IMR-90 (cell line): ENCODE measurements around the gene GTPBP4. TPM values are rescaled to one million over a fixed set of nuclear protein-coding genes. Genes with fewer than 3 reads are reported as not detected.

Experiments
- ATAC-seq: fragments of 200-7000 bp; cut with Tn5 transposase; 2 replicates; pipeline ENCODE4 v1.9.1; 2020; ENCODE audit warnings: low read depth, mild to moderate bottlenecking, moderate library complexity
- BruUV-seq: library from RNA; stranded (reverse); fragments of 400-500 nt; replicated peaks from 2 replicates; lab custom pipeline; 2021; lab: Mats Ljungman, UMichigan
- CTCF ChIA-PET: fragments of 300-600 bp; formaldehyde crosslinking; extraction: SDS; loops from one replicate; lab custom pipeline; 2021; ENCODE audit warnings: antibody characterized with exemption; lab: Yijun Ruan, JAX
- POLR2A ChIA-PET: fragments of 300-600 bp; sonication (Branson Sonifier 250); formaldehyde crosslinking; loops from one replicate; lab custom pipeline; 2022; ENCODE audit warnings: antibody characterized with exemption; ENCODE audit not compliant: unreplicated experiment; lab: Charles Lee
- DNase-seq: peaks from one replicate; pipeline ENCODE4 v3.0.0; 2013
- H2AFZ ChIP-seq: replicated peaks from 2 replicates; pipeline ENCODE3; 2013; ENCODE audit warnings: low read length, mild to moderate bottlenecking; ENCODE audit not compliant: poor library complexity
- H2AK5ac ChIP-seq: 2 replicates; pipeline ENCODE4 v1.6.1; 2013; ENCODE audit warnings: low read depth, low read length, inconsistent platforms
- H2AK9ac ChIP-seq: replicated peaks from 2 replicates; pipeline ENCODE3; 2013; ENCODE audit warnings: mild to moderate bottlenecking, low read depth, low read length, moderate library complexity; ENCODE audit not compliant: poor library complexity
- H2BK120ac ChIP-seq: 2 replicates; pipeline ENCODE4 v1.6.1; 2013; ENCODE audit warnings: low read depth, low read length, inconsistent platforms
- H2BK15ac ChIP-seq: 3 replicates; pipeline ENCODE4 v1.6.1; 2013; ENCODE audit warnings: low read depth, low read length, inconsistent platforms
- H2BK20ac ChIP-seq: 2 replicates; pipeline ENCODE4 v1.6.1; 2013; ENCODE audit warnings: low read depth, mild to moderate bottlenecking, inconsistent platforms, low read length, moderate library complexity
- H2BK5ac ChIP-seq: 2 replicates; pipeline ENCODE4 v1.6.1; 2013; ENCODE audit warnings: mild to moderate bottlenecking, low read depth, low read length, inconsistent platforms; ENCODE audit not compliant: poor library complexity, severe bottlenecking
- H3K14ac ChIP-seq: replicated peaks from 2 replicates; pipeline ENCODE4 v1.6.1; 2013; ENCODE audit warnings: low read depth, low read length, inconsistent platforms
- H3K18ac ChIP-seq: 2 replicates; pipeline ENCODE4 v1.6.1; 2013; ENCODE audit warnings: low read depth, low read length, control low read depth
- H3K23ac ChIP-seq: 2 replicates; pipeline ENCODE4 v1.6.1; 2013; ENCODE audit warnings: low read depth, low read length, inconsistent platforms
- H3K27ac ChIP-seq: 2 replicates; pipeline ENCODE4 v1.5.1; 2013; ENCODE audit warnings: mild to moderate bottlenecking, control low read depth, low read length; ENCODE audit not compliant: insufficient read depth
- H3K27me3 ChIP-seq: 2 replicates; pipeline ENCODE4 v1.6.1; 2013; ENCODE audit warnings: low read length; ENCODE audit not compliant: control insufficient read depth, insufficient read depth
- H3K36me3 ChIP-seq: 2 replicates; pipeline ENCODE4 v1.6.1; 2013; ENCODE audit warnings: low read length, mixed read lengths; ENCODE audit not compliant: control insufficient read depth, insufficient read depth
- H3K4ac ChIP-seq: 2 replicates; pipeline ENCODE4 v1.6.1; 2013; ENCODE audit warnings: low read depth, low read length, inconsistent platforms
- H3K4me1 ChIP-seq: 2 replicates; pipeline ENCODE4 v1.6.1; 2013; ENCODE audit warnings: low read length, mixed read lengths; ENCODE audit not compliant: control insufficient read depth, insufficient read depth
- H3K4me2 ChIP-seq: 2 replicates; pipeline ENCODE4 v1.6.1; 2013; ENCODE audit warnings: low read depth, mild to moderate bottlenecking, control low read depth, low read length, moderate library complexity
- H3K4me3 ChIP-seq: 2 replicates; pipeline ENCODE4 v1.5.1; 2013; ENCODE audit warnings: low read depth, mild to moderate bottlenecking, control low read depth, low read length, moderate library complexity; ENCODE audit not compliant: insufficient read depth
- H3K56ac ChIP-seq: 2 replicates; pipeline ENCODE4 v1.6.1; 2013; ENCODE audit warnings: low read length, inconsistent platforms; ENCODE audit not compliant: insufficient read depth; ENCODE audit errors: extremely low read depth
- H3K79me1 ChIP-seq, 2 experiments: 2 replicates each; pipeline ENCODE4 v1.6.1; 2013; ENCODE audit warnings: low read length in 2 of 2, inconsistent platforms in 1 of 2, low read depth in 1 of 2
- H3K9ac ChIP-seq: 2 replicates; pipeline ENCODE4 v1.6.1; 2013; ENCODE audit warnings: low read depth, low read length, control low read depth
- H3K9me1 ChIP-seq: 2 replicates; pipeline ENCODE4 v1.6.1; 2013; ENCODE audit warnings: low read length, inconsistent platforms; ENCODE audit not compliant: insufficient read depth
- H3K9me3 ChIP-seq: 2 replicates; pipeline ENCODE4 v1.6.1; 2013; ENCODE audit warnings: low read length; ENCODE audit not compliant: control insufficient read depth, insufficient read depth
- H4K20me1 ChIP-seq: 2 replicates; pipeline ENCODE4 v1.6.1; 2013; ENCODE audit warnings: low read length, inconsistent platforms; ENCODE audit not compliant: insufficient read depth
- H4K5ac ChIP-seq: 2 replicates; pipeline ENCODE4 v1.6.1; 2013; ENCODE audit warnings: mild to moderate bottlenecking, low read depth, low read length, control low read depth
- H4K8ac ChIP-seq, 2 experiments: 2 replicates each; pipeline ENCODE4 v1.6.1; 2013; ENCODE audit warnings: low read depth in 2 of 2, low read length in 2 of 2, control low read depth in 1 of 2, inconsistent platforms in 1 of 2
- H4K91ac ChIP-seq: 2 replicates; pipeline ENCODE4 v1.6.1; 2013; ENCODE audit warnings: low read depth, low read length, inconsistent platforms; ENCODE audit not compliant: insufficient read depth
- BHLHE40 ChIP-seq: fragments of 150-350 bp; IDR thresholded peaks from 2 replicates; pipeline ENCODE4 v1.6.1; 2016; ENCODE audit warnings: mild to moderate bottlenecking, low read depth, low read length
- CEBPB ChIP-seq: IDR thresholded peaks from 2 replicates; pipeline ENCODE4 v1.6.1; 2012; ENCODE audit warnings: low read depth, low read length, improper control_type of control experiment
- CHD1 ChIP-seq: IDR thresholded peaks from 2 replicates; pipeline ENCODE4 v1.6.1; 2012; ENCODE audit warnings: low read depth, low read length, improper control_type of control experiment
- CTCF ChIP-seq: conservative IDR thresholded peaks from 2 replicates; pipeline ENCODE4 v1.5.1; 2012; ENCODE audit warnings: mild to moderate bottlenecking, low read depth, low read length, improper control_type of control experiment
- FOS ChIP-seq: fragments of 150-350 bp; IDR thresholded peaks from 2 replicates; pipeline ENCODE4 v1.6.1; 2016; ENCODE audit warnings: low read depth, low read length
- MAFK ChIP-seq: IDR thresholded peaks from 2 replicates; pipeline ENCODE4 v1.6.1; 2012; ENCODE audit warnings: low read depth, low read length, improper control_type of control experiment
- MAZ ChIP-seq: IDR thresholded peaks from 2 replicates; pipeline ENCODE4 v1.6.1; 2012; ENCODE audit warnings: low read depth, mild to moderate bottlenecking, low read length, improper control_type of control experiment, moderate library complexity, borderline replicate concordance
- MXI1 ChIP-seq: IDR thresholded peaks from 2 replicates; pipeline ENCODE4 v1.6.1; 2012; ENCODE audit warnings: low read depth, mild to moderate bottlenecking, low read length, moderate library complexity, borderline replicate concordance
- NFE2L2 ChIP-seq: fragments of 150-350 bp; IDR thresholded peaks from 2 replicates; pipeline ENCODE4 v1.6.1; 2016; ENCODE audit warnings: low read depth, mild to moderate bottlenecking, low read length
- POLR2A ChIP-seq: IDR thresholded peaks from 2 replicates; pipeline ENCODE4 v1.6.1; 2012; ENCODE audit warnings: mild to moderate bottlenecking, low read depth, low read length
- RAD21 ChIP-seq: IDR thresholded peaks from 2 replicates; pipeline ENCODE4 v1.6.1; 2012; ENCODE audit warnings: low read length, improper control_type of control experiment
- RCOR1 ChIP-seq: IDR thresholded peaks from 2 replicates; pipeline ENCODE4 v1.6.1; 2012; ENCODE audit warnings: mild to moderate bottlenecking, low read length, improper control_type of control experiment; ENCODE audit not compliant: insufficient replicate concordance
- RFX5 ChIP-seq: IDR thresholded peaks from 2 replicates; pipeline ENCODE4 v1.8.0; 2012; ENCODE audit warnings: low read depth, mild to moderate bottlenecking, low read length, moderate library complexity
- SMC3 ChIP-seq: fragments of 150-350 bp; IDR thresholded peaks from 2 replicates; pipeline ENCODE4 v1.6.1; 2016; ENCODE audit warnings: low read depth, mild to moderate bottlenecking, antibody characterized with exemption, low read length, moderate library complexity
- USF2 ChIP-seq: fragments of 150-350 bp; IDR thresholded peaks from 2 replicates; pipeline ENCODE4 v1.6.1; 2017; ENCODE audit warnings: mild to moderate bottlenecking, antibody characterized with exemption, low read length, low read depth
- WGBS, 2 experiments: methylation state at CpG; one replicate each; pipeline versions ENCODE4 v1.1.5 to v1.1.7; 2013; ENCODE audit warnings: missing lambda C conversion rate in 2 of 2; ENCODE audit not compliant: insufficient read length in 1 of 2; ENCODE audit errors: extremely low coverage in 2 of 2; 5-methylcytosine and 5-hydroxymethylcytosine counted together
- dilution Hi-C: fragments of 300-500 bp; cut with HindIII; formaldehyde crosslinking; loops from one replicate; pipeline ENCODE4 v1.14.3; 2018; ENCODE audit warnings: low sequenced_read_pairs; ENCODE audit not compliant: unreplicated experiment
- in situ Hi-C: fragments of 300-500 bp; cut with MboI; formaldehyde crosslinking; loops from 3 replicates; pipeline ENCODE4 v1.14.3; 2019; ENCODE audit warnings: low sequenced_read_pairs, inconsistent platforms, mixed read lengths
- intact Hi-C: fragments of 100-400 bp; cut with micrococcal nuclease; formaldehyde crosslinking; loops from 2 replicates; pipeline ENCODE4 v1.10.0; 2022
- polyA plus RNA-seq, 3 experiments: library from polyadenylated mRNA; depleted of rRNA; stranded (reverse); fragments of >200 nt; gene quantifications; 2 replicates each; pipeline ENCODE4 v1.2.3, GENCODE V29; 2012; ENCODE audit warnings: low replicate concordance in 1 of 3
- total RNA-seq: library from RNA; depleted of rRNA; stranded (reverse); fragments of >200 nt; gene quantifications from 2 replicates; pipeline ENCODE4 v1.2.3, GENCODE V29; 2012
- TF ChIP-seq, protein P1 (sequence below): fragments of 150-350 bp; IDR thresholded peaks from 2 replicates; pipeline ENCODE4 v1.6.1; 2016; ENCODE audit warnings: low read depth, mild to moderate bottlenecking, low read length, moderate library complexity, borderline replicate concordance

Gene GTPBP4
- total and polyA plus RNA-seq, 2 of the 4 experiments (the other 2 are of a cell fraction): 46.2 to 48.6 TPM

DNA sequence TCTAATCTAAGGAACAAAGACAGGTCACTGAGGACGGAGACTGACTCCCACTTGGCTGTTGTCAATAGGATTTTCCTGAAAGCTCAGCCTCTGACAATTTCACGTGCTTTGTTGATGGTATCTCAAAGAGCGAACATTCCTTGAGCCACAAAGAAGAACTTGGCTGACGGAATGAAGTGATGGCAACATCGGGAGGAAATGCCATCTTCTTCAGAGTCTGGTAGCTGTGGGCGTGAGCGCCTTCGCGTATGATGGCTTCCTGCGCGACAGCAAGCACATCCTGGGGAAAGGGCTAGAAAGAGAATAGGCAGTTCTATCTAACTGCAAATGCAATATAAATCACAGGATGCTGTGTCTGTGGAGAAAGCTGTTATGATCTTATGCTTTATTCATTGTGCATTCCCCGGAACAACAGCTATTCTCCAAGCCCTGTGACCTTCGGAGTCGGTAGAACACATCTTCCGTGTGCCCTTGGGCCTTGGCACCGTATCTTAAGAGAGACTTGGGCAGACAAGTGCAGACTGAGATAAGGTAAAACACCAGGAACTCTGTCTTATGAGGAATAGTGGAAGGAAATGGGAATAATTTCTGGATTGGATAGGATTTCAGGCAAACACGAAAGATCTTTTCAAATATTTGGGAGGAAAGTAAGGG is 19.6 kb upstream of the GTPBP4 start:
- no peak for DNase-seq
- peaks cover 2% of the 10 kb centered on the region; the same call in 1 of the 2 replicates for H3K27me3 ChIP-seq
- TF ChIP-seq MAZ (no peak), SMC3 (no peak), RFX5 (no peak), MAFK (no peak), BHLHE40 (no peak), CEBPB (no peak), MXI1 (no peak), NFE2L2 (no peak), USF2 (no peak), CTCF (no peak), CHD1 (no peak), RCOR1 (no peak), POLR2A (no peak), FOS (no peak), RAD21 (no peak)
- TF ChIP-seq, protein P1, sequence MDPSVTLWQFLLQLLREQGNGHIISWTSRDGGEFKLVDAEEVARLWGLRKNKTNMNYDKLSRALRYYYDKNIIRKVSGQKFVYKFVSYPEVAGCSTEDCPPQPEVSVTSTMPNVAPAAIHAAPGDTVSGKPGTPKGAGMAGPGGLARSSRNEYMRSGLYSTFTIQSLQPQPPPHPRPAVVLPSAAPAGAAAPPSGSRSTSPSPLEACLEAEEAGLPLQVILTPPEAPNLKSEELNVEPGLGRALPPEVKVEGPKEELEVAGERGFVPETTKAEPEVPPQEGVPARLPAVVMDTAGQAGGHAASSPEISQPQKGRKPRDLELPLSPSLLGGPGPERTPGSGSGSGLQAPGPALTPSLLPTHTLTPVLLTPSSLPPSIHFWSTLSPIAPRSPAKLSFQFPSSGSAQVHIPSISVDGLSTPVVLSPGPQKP: no peak

More for the DNA sequence above, 19.6 kb upstream of the GTPBP4 start:
- dilution Hi-C loops: no loop called here
- WGBS, 2 experiments: 88% methylated on average over 9 of the region's 17 CpGs; no CpG with 5 or more reads in 1 of the 2 experiments
- in situ Hi-C loops: no loop called here
- Histone ChIP-seq H3K27ac (no peak overlapping the region), H2AK9ac (no peak overlapping the region), H3K79me1 (no peaks in the 10 kb centered on the region), H2AFZ (no peak overlapping the region), H2BK5ac (no peak overlapping the region), H4K8ac (no peak overlapping the region), H4K91ac (no peak overlapping the region), H2BK120ac (no peak overlapping the region), H4K20me1 (no peaks in the 10 kb centered on the region), H3K23ac (no peak overlapping the region), H3K36me3 (no peaks in the 10 kb centered on the region), H3K9me3 (no peaks in the 10 kb centered on the region), H3K4me1 (peaks cover 9% of the 10 kb centered on the region), H3K4me2 (no peak overlapping the region), H4K5ac (no peak overlapping the region), H2AK5ac (no peak overlapping the region), H3K4ac (no peak overlapping the region), H2BK20ac (no peak overlapping the region), H3K9ac (no peak overlapping the region), H3K9me1 (no peaks in the 10 kb centered on the region), H2BK15ac (no peak overlapping the region), H3K18ac (no peak overlapping the region), H3K56ac (no peak overlapping the region), H3K4me3 (no peak overlapping the region), H3K14ac (no peak overlapping the region)
- ChIA-PET CTCF (no interaction called here), POLR2A (no interaction called here)
- intact Hi-C loops: no loop called here
- ATAC-seq: no peak
- BruUV-seq: no TSS peak
